Heart left ventricle (tissue), 13 donors: ENCODE results near the gene BORCS5.

Source experiments
- CTCF ChIP-seq, 12 donors: fragments of 200-600 bp; sonication (generic) in 4 of 12; IDR thresholded peaks; one replicate each; pipeline versions ENCODE4 v1.5.0 to v1.8.0; 2018 to 2022; ENCODE audit warnings: antibody characterized with exemption in 12 of 12, mild to moderate bottlenecking in 5 of 12
- POLR2A ChIP-seq, 2 donors: fragments of 450-650 bp; IDR thresholded peaks; one replicate each; pipeline ENCODE4 v1.6.1; 2017; ENCODE audit warnings: antibody characterized with exemption in 2 of 2, mild to moderate bottlenecking in 2 of 2, moderate library complexity in 2 of 2
- donor health status: ischemic (EF 13 %, LVEDD 7.1; RV severe dilation, severe dysfunction).
- donor health status: DM: no; HTN: yes; CAD: no.
- donor health status: DM: no; HTN: no; CAD: no.
- donor health status: ischemic (EF 25% LVEDD 6.9; RV normal size, moderate dysfunction).
- donor health status: ischemic (EF 25% LVEDD 5.7; RV mildly dilated, moderate dysfunction).
- donor health status: ischemic (EF 35%, LVEDD 5.7; RV mildly dilated, moderate dysfunction).
- donor health status: nonischemic (EF 11% LVEDD 7.7; RV severe dilation, severe dysfunction).
- donor health status: DM: yes; HTN: yes; CAD: no.
- donor health status: PGD.
- donor health status: ischemic (EF 29% LVEDD 5.4; RV normal size, mild dysfunction).
- donor health status: nonischemic (EF 23%, LVEDD 6.1; RV moderate dilation, normal function).

GRCh38 chr12:12467688-12468261 lies 110.9 kb downstream of the BORCS5 start:
- no peak for TF ChIP-seq CTCF (IDR thresholded peaks at IDR 0.05)
- TF ChIP-seq POLR2A (IDR thresholded peaks at IDR 0.05), result no peak
